Stimulated activated naive CD8-positive, alpha-beta T cell treated with anti-CD3 and anti-CD28 coated beads, Interleukin-15, amount 100 ng/mL, for 72 hours (primary cell): Measurements from ENCODE around the gene PLCG2.

Source experiments
- ATAC-seq: fragments of 150-1000 bp; cut with Tn5 transposase; 2 replicates; pipeline ENCODE4 v1.10.0; 2021; ENCODE audit warnings: mild to moderate bottlenecking, moderate library complexity
- DNase-seq, 2 donors: peaks; one replicate each; pipeline ENCODE4 v3.0.0; 2021 to 2022
- H3K27ac Mint-ChIP-seq, 2 donors: one replicate each; pipeline ENCODE4 v1.8.0; 2022; ENCODE audit warnings: mild to moderate bottlenecking in 2 of 2, mixed read lengths in 2 of 2, moderate library complexity in 2 of 2
- H3K27me3 Mint-ChIP-seq: one replicate; pipeline ENCODE4 v1.8.0; 2022; ENCODE audit warnings: mixed read lengths
- H3K4me1 Mint-ChIP-seq: one replicate; pipeline ENCODE4 v1.8.0; 2022; ENCODE audit warnings: mild to moderate bottlenecking, mixed read lengths
- H3K4me3 Mint-ChIP-seq, 2 donors: one replicate each; pipeline ENCODE4 v1.8.0; 2022; ENCODE audit warnings: mild to moderate bottlenecking in 2 of 2, mixed read lengths in 2 of 2, moderate library complexity in 1 of 2
- H3K9me3 Mint-ChIP-seq, 2 donors: one replicate each; pipeline ENCODE4 v1.8.0; 2022; ENCODE audit warnings: mixed read lengths in 2 of 2

PLCG2 gene

DNA sequence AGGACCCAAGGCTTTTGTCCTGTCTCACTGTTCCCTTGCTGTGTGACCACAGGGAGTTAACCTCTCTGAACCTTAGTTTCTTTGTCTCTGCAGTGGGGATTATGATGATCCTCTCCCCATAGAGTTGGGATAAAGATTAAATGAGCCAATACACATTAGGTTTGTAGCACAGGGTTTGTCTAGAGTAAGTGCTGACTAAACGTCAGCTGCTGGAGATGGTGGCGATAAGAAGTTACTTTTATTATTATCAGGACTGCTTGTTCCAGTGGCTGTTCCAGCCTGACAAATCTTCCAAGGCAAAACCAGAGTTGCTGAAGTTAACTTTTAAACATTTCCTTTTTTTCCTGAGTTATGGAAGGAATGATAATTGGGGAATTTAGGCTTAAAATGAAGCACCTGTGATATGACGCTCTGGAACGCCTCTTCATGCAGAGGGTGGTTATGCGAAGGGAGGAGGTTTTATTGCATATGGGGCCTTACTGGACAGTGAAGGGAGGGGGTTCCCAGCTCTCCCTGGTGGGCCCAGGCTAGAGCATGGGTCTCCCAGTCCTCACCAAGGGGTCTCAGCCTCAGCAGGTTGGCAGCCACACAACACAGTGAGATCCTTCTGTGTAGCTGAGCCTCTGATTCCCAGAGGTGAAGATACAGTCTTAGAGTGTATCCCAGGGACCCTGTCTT is 35.8 kb downstream of the PLCG2 start:
- H3K4me1 Mint-ChIP-seq, result peaks cover 29% of the 10 kb centered on the region
- ATAC-seq (no peak), DNase-seq (no peak)
- H3K4me3 Mint-ChIP-seq, result no peak overlapping the region
- H3K9me3 Mint-ChIP-seq, result peaks cover 0 to 11% of the 10 kb centered on the region in 2 donors
- H3K27me3 Mint-ChIP-seq, result peaks cover 24% of the 10 kb centered on the region
- no peak overlapping the region for H3K27ac Mint-ChIP-seq

DNA sequence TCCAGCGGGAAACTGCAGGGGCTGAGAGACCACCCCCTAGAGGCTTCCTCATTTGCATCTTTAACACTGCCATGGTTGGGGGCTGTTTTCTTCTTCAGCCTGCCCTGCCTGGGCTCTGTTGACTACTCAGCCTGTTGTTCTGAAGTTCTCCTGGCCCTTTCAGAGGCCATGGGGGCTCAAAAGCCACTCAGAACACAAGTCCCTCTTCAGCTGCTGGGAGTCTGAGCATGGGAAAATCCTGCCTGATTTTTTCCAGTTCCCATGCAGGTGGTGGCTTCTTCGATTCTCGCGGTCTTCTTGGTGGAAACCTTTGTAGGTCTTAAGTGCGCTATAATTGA is 36.3 kb downstream of the PLCG2 start:
- Mint-ChIP-seq H3K9me3 (peaks cover 0 to 11% of the 10 kb centered on the region in 2 donors), H3K27ac (peak overlapping the region in 1 of 2 donors; percentile 89), H3K4me1 (peaks cover 24% of the 10 kb centered on the region), H3K4me3 (no peak overlapping the region), H3K27me3 (peaks cover 24% of the 10 kb centered on the region)
- DNase-seq (no peak), ATAC-seq (no peak)

DNA sequence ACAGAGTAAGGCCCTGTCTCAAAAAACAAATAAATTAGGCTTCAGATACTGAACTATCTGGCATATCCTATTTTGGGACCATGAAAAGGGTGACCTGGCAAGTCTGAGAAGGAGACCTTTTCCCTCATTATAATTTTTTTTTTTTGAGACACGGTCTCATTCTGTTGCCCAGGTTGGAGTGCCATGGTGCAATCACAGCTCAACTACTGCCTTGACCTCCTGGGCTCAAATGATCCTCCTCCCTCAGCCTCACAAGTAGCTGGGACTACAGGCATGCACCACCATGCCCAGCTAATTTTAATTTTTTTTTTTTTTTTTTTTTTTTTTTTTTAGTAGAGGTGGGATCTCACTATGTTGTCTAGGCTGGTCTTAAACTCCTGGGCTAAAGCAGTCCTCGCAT is 37.3 kb downstream of the PLCG2 start:
- Mint-ChIP-seq H3K4me3 (no peak overlapping the region), H3K27me3 (peaks cover 29% of the 10 kb centered on the region), H3K4me1 (peaks cover 15% of the 10 kb centered on the region), H3K27ac (no peak overlapping the region), H3K9me3 (peaks cover 0 to 11% of the 10 kb centered on the region in 2 donors)
- ATAC-seq (no peak), DNase-seq (no peak)

DNA sequence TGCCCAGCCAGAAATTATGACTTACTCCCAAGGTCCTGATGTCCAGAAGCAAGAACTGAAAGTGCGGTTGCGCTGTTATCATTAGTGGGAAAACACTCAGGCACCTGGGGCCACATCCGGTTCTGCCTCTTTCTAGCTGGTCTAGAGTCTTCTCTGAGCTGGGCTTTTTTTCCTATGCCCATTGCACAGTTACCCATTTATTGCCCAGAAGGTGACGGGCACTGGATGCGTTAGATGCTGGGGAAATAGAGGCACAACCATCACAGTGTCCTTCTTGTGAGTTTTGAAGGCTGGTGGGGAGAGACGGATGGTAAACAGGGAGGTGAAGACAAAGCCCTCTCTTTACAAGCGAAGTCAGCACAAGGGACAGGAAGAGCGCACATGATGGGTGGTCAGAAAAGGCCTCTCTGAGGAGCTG is 37.7 kb downstream of the PLCG2 start:
- Mint-ChIP-seq H3K4me1 (peaks cover 15% of the 10 kb centered on the region), H3K4me3 (no peak overlapping the region), H3K27me3 (peaks cover 33% of the 10 kb centered on the region), H3K9me3 (peaks cover 0 to 11% of the 10 kb centered on the region in 2 donors), H3K27ac (no peak overlapping the region)
- DNase-seq, result no peak
- ATAC-seq, result no peak

DNA sequence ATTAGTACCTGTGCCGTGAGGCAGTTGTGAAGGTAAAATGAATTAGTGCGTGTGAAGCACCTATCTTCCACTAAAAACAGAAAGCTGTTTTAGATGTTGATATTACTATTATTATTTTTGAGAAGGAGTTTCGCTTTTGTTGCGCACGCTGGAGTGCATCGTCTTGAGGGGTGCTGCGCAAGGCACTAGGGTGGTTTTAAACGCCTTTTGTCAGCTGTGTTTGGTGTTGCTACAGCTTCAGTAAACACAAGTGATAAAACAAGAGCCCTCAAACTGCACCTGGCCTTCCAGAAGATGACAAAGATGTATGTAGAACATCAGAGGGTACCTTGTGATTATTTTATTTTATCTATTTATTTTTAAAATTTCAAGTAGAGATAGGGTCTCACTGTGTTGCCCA is 38.2 kb downstream of the PLCG2 start:
- H3K4me1 Mint-ChIP-seq, result peaks cover 15% of the 10 kb centered on the region
- DNase-seq (no peak), ATAC-seq (no peak)
- peaks cover 0 to 10% of the 10 kb centered on the region in 2 donors for H3K9me3 Mint-ChIP-seq
- peaks cover 37% of the 10 kb centered on the region for H3K27me3 Mint-ChIP-seq
- no peak overlapping the region for H3K27ac Mint-ChIP-seq
- H3K4me3 Mint-ChIP-seq, result no peak overlapping the region

DNA sequence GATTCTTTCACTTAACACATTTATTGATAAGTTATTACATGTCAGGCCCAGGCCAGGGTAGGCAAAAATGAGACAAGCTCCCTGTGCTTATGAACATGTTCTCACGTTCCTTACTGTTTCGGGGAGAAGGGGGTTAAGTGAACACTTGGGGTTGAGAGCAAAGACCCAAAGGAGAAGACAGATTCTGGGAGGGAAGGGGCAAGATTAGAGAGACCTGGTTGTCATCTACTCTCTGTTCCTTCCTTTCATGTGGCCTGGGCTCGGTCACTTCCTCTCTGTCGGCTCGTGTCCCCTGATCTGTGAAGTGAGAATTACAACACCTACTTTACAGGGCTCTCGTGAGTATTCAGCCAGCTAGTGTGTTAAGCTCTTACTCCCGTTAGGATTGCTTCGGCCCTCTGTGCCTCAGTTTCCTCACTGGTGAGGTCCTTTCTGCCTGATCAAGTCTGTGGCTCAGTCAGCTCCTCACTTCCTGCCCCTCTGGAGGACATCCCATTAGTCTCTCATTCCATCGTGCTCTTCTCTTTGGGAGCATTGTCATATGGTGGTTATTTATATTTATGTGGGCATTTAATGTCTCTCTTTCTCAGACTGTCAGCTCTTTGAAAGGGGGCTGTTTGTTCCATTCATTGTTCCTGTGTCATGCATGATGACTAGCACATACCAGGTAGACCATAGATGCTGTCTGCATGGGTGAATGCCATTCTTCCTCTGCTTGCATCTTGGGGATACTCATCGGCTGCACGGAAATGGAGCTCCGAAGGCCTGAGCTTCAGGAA is 38.9 kb downstream of the PLCG2 start:
- DNase-seq, result no peak
- Mint-ChIP-seq H3K27ac (no peak overlapping the region), H3K27me3 (peaks cover 32% of the 10 kb centered on the region), H3K9me3 (peaks cover 0 to 3% of the 10 kb centered on the region in 2 donors), H3K4me3 (no peak overlapping the region), H3K4me1 (peaks cover 15% of the 10 kb centered on the region)
- peak; percentile 59 for ATAC-seq

DNA sequence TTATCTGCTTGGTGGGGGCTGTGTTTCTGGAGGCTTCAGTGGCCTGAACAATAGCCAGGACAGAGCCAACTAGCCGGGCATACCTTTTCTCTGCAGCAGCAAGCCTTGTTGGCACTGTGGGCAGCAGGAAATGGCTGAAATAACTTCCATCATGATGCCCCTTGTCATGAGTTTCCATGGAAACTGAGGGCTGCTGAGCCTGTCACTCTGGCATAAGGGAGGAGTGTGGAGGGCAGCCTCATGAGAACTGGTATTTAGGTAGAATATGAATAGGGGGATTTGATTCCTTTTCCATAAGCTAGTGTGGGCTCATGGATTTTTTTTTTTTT is 39.4 kb downstream of the PLCG2 start:
- Mint-ChIP-seq H3K27ac (no peak overlapping the region), H3K9me3 (no peaks in the 10 kb centered on the region), H3K27me3 (peaks cover 26% of the 10 kb centered on the region), H3K4me1 (peaks cover 15% of the 10 kb centered on the region), H3K4me3 (no peak overlapping the region)
- ATAC-seq, result no peak
- DNase-seq, result no peak

DNA sequence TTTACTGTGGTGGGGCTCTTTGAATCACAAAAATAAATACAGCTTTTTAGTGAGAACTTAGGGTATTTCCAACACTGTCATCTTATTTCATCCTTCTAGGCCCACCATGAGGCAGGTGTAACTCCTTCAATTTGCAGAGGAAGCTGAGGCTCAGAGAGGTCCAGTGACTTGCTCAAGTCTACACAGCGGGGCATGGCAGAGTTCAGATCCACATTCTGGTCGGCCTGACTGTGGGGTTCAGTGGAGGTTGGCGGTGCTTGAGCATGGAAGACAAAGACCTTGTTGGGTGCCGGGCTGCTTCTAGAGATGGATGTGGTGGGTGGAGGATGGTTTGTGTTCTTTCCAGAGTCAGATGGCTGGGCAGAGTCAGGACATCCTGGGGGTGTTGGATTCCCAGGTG is 39.8 kb downstream of the PLCG2 start:
- Mint-ChIP-seq H3K27me3 (peaks cover 22% of the 10 kb centered on the region), H3K27ac (no peak overlapping the region), H3K4me1 (peaks cover 15% of the 10 kb centered on the region), H3K4me3 (no peak overlapping the region), H3K9me3 (no peaks in the 10 kb centered on the region)
- DNase-seq (no peak), ATAC-seq (no peak)

DNA sequence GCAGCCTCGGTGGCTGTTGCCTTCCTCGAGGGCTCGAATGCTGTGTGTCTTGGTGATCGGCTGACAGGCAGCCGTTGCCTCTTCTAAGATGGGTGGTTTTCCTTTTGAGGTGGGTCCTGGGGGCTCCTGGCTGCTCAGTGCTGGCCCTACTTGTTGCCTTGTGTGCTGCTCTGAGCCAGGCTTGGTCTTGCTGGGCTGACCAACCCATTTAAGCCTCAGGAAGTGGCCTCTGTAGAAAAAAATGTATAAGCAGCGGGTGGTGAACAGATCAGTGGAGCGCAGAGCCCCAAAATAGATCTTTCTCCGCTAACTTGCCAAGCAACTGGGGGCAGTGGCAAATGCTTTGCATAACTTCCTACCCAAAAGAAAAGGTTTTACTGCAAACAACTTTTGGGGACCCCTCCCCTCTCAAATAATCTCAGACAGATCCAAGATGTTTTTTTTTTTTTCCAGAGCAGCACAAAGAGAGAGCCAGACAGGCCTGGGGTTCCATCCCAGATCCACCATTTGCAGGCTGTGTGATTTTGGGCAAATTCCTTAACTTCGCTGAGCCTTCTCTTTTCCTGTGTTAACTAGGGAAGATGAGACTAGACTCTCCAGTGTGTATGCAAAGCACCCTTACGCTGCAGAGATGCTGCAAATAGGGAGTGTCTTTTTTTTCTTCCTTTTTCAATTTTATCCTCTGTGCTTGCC is 42.5 kb downstream of the PLCG2 start:
- DNase-seq, result no peak
- no peak for ATAC-seq
- Mint-ChIP-seq H3K4me3 (no peak overlapping the region), H3K27me3 (peaks cover 16% of the 10 kb centered on the region), H3K9me3 (no peaks in the 10 kb centered on the region), H3K27ac (peak overlapping the region in 1 of 2 donors; percentile 13), H3K4me1 (peaks cover 15% of the 10 kb centered on the region)

GRCh38 chr16:81823111-81823510 is 44.0 kb downstream of the PLCG2 start:
- peaks cover 10% of the 10 kb centered on the region for H3K4me1 Mint-ChIP-seq
- no peak overlapping the region for H3K27ac Mint-ChIP-seq
- H3K4me3 Mint-ChIP-seq, result no peak overlapping the region
- no peak for DNase-seq
- no peaks in the 10 kb centered on the region for H3K9me3 Mint-ChIP-seq
- peaks cover 16% of the 10 kb centered on the region for H3K27me3 Mint-ChIP-seq
- ATAC-seq, result no peak

DNA sequence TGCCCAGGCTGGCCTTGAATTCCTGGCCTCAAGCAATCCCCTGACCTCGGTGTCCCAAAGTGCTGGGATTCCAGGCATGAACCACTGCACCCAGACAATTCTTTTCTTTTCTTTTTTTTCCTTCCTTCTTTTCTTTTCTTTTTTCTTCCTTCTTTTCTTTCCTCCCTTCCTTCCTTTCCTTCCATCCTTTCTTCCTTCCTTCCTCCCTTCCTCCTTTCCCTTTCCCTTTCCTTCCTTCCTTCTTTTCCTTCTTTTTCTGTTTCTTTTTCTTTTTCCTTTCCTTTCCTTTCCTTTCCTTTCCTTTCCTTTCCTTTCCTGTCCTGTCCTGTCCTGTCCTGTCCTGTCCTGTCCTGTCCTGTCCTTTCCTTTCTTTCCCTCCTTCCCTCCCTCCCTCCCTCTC is 44.6 kb downstream of the PLCG2 start:
- Mint-ChIP-seq H3K9me3 (no peaks in the 10 kb centered on the region), H3K4me3 (no peak overlapping the region), H3K27me3 (peaks cover 16% of the 10 kb centered on the region), H3K27ac (peak overlapping the region in 1 of 2 donors; percentile 52), H3K4me1 (peaks cover 3% of the 10 kb centered on the region)
- DNase-seq (no peak), ATAC-seq (no peak)

DNA sequence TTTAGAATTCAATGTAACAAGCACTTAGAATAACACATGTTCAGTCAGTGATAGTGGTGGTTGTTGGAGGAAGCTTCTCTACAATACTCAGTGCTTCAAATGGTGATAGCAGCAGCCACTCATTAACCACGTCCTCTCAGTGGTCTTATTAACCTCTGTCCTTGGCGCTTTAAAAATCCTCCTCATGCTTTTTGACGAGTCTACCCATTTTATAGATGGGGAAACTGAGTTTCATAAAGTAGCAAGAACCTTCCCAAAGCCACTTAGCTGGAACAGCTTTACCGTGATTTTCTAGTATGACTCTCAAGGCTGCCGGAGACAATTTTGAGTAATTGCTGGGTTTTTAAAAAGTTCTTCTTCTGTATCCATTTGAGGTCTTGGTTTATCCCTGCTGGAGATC is 47.4 kb downstream of the PLCG2 start:
- Mint-ChIP-seq H3K27ac (no peak overlapping the region), H3K9me3 (no peaks in the 10 kb centered on the region), H3K27me3 (peaks cover 10% of the 10 kb centered on the region), H3K4me1 (peaks cover 5% of the 10 kb centered on the region), H3K4me3 (no peak overlapping the region)
- ATAC-seq, result no peak
- no peak for DNase-seq

DNA sequence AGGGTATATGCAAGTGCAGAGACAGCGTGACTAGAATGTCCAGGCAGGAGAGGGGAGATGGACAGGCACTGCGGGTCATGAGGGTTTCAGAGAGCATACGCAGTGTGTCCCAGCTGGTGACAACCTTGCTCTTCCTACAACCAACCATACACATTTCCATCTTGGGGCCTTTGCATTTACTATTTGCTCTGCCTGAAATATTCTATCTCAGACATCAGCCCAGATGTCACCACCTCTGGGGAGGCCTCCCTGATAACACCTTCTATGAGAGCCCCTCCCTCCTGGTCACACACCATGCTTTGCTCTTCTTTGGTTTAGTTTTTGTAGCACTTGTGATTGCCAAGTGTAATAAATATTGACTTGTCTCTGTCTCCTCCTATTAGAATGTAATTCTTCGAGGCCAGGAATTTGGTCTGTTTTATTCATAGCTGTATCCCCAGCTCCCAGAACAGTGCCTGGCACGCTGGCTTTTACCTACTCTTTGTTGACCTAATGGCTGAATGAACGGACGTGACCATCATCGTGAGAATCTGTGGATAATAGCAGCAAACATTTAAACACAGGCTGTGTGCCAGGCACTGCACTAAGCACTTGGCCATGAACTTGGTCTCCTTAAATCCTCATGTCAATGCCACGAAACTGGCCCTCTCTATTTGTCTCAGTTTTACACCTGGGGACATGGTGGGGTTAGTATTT is 51.9 kb downstream of the PLCG2 start:
- DNase-seq, result no peak
- Mint-ChIP-seq H3K27me3 (peaks cover 9% of the 10 kb centered on the region), H3K4me1 (peaks cover 18% of the 10 kb centered on the region), H3K4me3 (no peak overlapping the region), H3K27ac (no peak overlapping the region), H3K9me3 (no peaks in the 10 kb centered on the region)
- no peak for ATAC-seq

DNA sequence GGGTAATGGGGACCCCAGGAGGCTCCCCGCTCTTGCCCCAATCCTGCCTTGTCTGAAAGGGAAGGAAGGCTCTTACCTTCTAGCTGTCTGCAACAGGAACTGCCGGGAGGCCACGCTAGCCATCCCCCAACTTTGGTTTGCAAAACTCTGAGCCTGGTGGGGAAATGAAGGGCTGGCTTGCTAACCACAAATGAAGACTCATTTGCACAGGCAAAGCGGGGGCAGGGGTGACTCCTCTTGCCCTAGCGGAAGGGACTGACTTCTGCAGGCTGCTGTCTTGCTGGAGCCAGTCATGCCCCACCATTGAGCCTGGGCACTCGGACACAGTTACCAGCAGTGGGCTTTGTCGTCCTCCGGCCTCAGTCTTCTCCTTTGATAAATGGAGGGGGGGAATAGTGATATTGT is 52.6 kb downstream of the PLCG2 start:
- DNase-seq, result peak; percentile 55 to 61
- H3K4me3 Mint-ChIP-seq, result peak overlapping the region in 1 of 2 donors; percentile 29
- H3K27ac Mint-ChIP-seq, result peak overlapping the region in 1 of 2 donors; percentile 39
- H3K4me1 Mint-ChIP-seq, result peaks cover 23% of the 10 kb centered on the region
- H3K27me3 Mint-ChIP-seq, result peaks cover 16% of the 10 kb centered on the region
- peak; percentile 93 for ATAC-seq
- no peaks in the 10 kb centered on the region for H3K9me3 Mint-ChIP-seq

- Mint-ChIP-seq H3K4me3 (no peak overlapping the region), H3K27me3 (peaks cover 25% of the 10 kb centered on the region), H3K9me3 (no peaks in the 10 kb centered on the region), H3K27ac (no peak overlapping the region), H3K4me1 (peaks cover 24% of the 10 kb centered on the region)
- ATAC-seq, result no peak
- DNase-seq, result no peak
Measured at GRCh38 chr16:81832801-81833547, 53.9 kb downstream of the PLCG2 start.
